ENCODE data around the gene CDH23.

GRCh38 chr10:71809628-71810027 is 412.9 kb downstream of the CDH23 start:
- no peak for TF ChIP-seq TAF1 (IDR thresholded peaks at IDR 0.05; ENCODE audit: low read depth)
- no peak for TF ChIP-seq EP300 (conservative IDR thresholded peaks at IDR 0.05; ENCODE audit: poor library complexity, severe bottlenecking)
- TF ChIP-seq POLR2AphosphoS5 (IDR thresholded peaks at IDR 0.05), result no peak
- no peak for TF ChIP-seq EZH2 (IDR thresholded peaks at IDR 0.05; ENCODE audit: borderline replicate concordance, insufficient read depth, low read length, poor library complexity, severe bottlenecking)
- no peak for TF ChIP-seq CTCF (IDR thresholded peaks at IDR 0.05; ENCODE audit: poor library complexity, severe bottlenecking)
- TF ChIP-seq REST (IDR thresholded peaks at IDR 0.05; ENCODE audit: borderline replicate concordance), result no peak

Measured in neural cell (in vitro differentiated cells).